Measurements from ENCODE around the gene KCNIP3.

The KCNIP3 gene

DNA sequence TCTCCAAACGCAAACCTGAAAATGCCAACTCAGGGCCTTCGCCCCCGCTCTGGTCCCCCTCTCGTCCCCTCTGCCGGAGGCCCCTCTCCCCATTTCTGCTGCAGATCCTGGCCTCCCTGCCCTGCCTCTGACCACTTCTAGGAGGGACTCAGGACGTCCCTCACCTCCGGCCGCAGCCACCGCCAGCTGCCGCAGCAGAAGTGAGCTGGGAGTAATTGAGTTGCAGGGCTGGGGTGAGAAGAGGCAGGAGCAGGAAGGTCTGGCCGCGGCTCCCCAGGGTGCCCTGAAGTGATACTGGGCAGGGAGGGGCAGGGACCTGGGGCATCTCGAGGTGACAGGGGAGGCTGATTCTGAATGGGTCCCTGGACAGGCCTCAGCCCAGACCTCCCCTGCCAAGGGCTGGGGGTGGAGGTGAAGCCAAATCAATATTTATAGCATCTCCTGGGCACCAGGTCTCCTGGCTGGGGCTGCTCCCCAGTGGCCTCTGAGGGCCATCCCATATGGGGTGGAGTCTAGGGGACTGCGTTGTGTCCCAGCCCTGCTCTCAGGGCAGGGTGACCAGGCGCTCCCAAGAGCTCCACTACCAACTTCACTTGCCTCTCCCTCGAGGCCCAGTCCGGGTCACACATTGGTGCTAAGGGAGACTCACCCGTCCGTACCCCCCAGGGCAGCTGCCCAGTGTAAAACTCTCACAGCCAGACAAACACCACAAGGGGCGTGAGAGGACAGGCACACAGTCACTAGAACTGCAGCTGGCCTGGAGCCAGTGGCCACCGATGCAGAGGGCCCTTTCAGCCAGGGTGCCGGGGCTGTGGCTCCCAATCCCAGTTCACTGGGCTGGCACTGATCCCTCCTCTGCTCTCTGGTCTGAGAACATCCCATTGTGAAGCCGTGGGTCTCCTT is 33.0 kb downstream of the KCNIP3 start:
- no peak for DNase-seq (ENCODE audit: low read depth)

DNA sequence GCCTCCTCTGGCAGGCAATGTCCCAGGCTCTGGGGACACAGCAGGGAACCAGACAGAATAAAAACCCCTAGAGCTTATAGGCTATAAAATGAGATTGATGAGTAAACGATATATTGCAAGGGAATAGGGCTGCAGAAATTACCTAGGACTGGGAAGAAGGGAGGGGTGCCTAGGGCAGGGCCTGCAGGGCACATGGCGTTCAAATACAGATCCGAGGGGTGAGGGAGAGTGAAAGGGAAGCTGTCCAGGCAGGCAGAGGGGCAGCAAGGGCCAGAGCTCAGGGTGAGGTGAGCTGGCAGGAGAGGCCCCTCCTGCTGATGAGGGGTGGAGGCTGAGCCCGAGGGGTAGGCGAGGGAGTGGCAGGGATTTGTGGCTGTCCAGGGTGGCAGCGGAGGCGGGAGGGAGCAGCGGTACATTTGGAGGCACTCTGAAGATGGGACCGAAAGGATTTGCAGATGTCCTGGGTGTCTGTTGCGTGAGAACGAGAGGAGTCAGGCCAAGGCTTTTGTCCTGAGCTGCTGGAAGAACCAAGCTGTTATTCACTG is 33.7 kb downstream of the KCNIP3 start:
- no peak for DNase-seq (ENCODE audit: low read depth)

DNA sequence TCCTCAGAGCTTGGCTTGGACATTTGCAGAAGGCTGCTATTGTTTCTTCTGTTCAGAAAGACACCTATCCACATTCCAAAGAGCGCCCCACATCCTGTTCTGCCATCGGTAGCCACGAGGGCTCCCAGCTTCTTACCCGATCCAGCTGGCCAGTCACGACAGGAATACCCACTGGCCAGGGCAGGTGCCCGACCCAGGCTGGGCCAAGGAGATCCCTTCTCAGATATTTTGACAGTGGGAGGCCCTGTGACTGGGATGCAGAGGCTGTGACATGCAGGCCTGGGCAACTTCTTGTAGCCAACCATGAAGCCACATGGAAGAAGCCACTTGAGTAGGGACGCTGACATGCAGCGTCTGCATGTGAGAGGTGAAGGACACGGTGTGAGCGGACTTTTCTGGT is 34.5 kb downstream of the KCNIP3 start:
- no peak for DNase-seq (ENCODE audit: low read depth)

DNA sequence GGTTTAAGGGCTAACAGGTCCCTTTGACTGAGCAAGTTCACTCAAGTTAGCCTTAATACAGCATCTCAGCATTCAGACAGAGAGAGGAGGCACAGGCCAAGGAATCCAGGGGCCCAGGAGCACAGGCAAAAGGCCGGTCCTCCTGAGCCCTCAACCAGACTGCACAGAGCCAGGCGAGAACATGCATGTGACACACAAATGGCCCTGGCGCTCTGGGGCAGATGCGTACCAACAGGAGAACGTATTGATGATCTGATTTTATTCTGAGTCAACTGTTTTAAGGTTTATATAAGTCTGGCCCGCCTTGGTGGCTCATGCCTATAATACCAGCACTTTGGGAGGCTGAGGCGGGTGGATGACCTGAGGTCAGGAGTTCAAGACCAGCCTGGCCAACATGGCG is 34.9 kb downstream of the KCNIP3 start:
- DNase-seq (ENCODE audit: low read depth) = no peak

DNA sequence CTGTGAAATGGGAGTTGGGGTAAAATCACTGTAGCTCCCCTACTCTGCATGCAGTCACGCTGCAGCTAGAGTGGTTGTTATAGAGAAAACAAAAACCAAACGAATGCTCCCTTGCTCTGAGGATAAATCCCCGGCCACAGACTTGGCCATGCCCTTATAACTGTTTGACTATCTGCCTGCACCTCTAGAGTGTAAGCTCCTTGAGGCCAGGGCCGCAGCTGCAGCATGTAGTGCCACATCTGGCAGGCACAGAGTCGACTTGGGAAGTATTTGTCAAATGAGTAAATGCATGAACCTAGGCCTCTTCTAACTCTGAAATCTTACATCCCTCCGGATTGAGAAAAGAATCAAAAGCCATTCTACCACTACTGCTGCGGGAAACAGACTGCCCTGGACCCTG is 35.9 kb downstream of the KCNIP3 start:
- DNase-seq (ENCODE audit: low read depth) = no peak

DNA sequence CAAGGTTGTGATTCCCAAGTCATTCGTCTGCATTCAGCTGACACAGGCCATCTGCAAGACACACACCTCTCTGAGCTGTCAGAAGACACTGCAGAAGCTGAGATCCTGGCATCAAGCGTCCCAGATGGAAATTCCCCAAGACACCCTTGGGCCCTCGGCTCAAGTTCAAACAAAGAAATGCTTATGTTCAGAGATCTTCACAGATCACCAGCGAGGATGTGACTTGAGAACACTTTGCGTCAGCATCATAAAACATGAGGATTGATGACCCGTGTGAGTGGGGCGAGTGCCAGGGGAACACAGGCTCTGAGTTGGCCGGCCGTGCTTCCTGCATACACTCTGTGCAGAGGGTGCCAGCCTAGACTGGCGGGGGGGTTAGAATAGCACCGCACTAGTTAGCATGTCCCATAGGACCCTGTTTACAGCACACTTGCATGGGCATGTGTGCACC is 36.8 kb downstream of the KCNIP3 start:
- DNase-seq (ENCODE audit: low read depth) = no peak

DNA sequence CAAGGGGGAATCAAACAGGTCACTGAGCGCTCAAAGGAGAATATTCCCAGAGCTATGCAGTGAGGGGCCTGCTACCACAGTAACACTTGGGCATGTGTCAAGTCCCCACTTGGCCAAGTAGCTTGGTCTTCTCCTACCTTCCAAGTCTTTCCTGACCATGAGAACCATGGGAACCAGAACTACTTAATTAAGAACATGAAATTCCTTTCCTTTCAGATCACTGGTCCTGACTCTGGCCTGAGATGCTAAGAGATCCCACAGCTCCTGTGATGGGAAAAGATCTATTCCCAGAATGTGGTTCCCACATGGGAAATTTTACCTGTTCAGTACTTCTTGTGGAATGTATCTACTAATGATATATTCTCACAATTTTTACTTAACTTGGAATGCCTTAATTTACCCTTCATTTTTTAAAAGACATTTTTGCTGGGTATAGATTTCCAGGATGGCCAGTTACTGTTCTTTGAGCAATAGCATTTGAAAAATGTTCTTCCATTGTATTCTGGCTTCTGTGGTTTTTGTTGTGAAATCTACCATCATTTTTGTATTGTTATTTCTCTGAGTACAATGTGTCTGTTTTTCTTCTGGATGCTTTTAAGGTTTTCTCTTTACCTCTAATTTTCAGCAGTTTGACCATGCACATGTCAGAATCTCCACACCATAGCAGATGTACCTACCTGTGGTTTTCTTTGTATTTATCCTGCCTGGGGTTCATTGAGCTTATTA is 37.9 kb downstream of the KCNIP3 start:
- DNase-seq (ENCODE audit: low read depth) = no peak

DNA sequence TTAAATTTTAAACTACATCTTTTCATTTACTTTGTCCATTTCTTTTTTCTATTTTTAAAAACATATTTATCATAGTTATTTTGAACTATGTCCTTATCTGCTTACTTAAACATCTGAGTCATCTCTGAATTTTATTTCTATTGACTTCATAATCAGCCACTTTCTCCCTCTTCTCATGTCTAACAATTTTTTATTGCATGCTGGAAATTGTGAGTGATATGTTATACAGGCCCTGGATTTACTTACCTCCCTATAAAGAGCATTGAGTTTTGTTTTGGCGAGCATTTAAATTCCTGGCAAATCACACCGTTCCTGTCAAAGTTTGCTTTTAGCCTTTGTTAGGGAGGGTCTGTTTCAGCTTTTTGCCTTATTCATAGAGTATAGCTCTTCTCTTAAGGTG is 39.3 kb downstream of the KCNIP3 start:
- DNase-seq (ENCODE audit: low read depth) = no peak

DNA sequence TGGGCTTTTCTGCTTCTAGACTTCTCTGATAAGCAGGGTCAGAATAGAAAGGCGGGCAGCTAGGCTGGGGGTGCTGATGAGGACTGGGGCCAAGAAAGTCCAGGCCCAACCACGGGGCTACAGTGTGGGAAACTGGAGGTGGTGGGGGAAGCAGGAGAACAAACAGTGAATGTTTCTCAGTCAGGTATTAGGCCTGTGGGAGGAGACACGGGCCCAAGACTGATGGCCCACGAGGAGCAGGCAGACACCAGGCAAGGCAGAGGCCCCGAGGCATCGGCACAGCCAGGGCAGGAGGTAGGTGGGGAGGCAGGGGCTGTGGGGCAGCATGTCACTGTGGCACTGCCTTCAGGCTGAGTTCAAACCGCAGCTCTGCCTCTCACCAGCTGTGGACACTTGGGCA is 40.7 kb downstream of the KCNIP3 start:
- DNase-seq (ENCODE audit: low read depth) = no peak

DNA sequence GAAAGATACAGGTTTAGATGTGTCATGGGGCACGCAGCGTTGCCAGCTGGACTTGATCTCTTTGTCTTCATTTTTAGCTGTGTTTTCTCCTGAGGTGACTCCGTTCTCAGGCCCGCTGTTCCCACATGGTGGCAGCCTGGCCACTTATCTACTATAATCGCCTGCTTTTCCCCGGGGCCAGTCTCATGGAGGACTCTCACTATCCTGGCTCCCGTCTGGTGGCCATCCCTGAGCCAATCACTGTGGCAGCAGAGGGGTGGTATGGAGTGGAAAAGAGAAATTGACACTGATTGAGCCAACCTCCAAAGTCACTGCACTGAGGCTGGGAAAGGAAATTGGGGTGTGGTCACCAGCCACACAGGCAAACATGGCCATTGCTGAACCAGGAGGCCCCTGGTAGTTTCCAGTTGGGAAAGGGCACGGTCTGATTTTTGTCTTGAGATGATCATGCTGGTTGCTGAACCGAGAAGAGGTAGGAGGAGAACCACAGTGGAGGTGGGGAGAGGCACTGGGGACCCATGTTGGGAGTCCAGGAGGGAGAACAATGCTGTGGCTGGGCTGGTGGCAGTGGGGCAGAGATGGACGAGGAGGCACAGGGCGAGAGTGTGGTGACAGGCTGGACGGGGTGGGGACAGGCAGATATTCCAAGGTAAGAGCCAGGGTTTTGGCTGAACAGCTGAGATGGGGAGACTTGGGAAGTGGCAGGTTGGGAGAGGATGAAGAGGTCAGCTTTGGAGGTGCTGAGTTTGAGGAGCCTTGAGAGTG is 45.6 kb downstream of the KCNIP3 start:
- no peak for DNase-seq (ENCODE audit: low read depth)

DNA sequence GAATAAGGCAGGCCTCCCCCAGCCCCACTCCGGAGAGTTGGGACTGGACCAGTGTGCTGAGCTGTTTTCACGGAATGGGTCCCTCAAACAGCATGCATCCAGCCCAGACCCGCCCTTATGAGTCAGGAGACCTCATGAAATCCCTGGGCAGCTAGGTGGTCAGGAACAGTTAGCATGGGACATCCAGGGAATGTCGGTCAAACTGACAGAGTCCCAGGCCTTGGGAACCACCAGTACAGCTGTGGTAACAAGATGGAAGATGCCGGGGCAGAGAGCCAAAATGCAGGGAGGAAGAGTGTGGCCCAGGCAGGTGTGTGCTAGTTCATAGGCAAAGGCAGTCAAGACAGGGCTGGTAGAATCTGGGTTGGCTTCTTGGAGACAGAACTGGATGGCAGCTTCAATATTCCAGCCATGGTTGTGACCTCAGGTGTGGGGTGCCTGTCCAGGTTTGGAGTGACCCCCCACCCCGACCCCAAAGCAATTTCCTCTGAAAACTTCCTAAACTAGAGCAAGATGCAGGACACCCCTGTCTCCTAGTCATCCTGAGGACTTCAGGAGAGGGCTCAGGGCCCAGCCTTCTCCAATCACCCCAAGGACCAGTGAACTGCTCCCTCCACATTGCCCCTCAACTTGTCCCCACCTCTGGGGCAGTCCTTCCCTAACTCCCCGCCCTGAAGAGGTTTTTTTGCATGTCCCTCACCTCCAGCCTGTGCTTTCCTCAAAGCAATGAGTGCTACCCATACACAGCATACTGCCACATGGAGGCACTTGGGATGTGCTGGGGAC is 46.5 kb downstream of the KCNIP3 start:
- no peak for DNase-seq (ENCODE audit: low read depth)

DNA sequence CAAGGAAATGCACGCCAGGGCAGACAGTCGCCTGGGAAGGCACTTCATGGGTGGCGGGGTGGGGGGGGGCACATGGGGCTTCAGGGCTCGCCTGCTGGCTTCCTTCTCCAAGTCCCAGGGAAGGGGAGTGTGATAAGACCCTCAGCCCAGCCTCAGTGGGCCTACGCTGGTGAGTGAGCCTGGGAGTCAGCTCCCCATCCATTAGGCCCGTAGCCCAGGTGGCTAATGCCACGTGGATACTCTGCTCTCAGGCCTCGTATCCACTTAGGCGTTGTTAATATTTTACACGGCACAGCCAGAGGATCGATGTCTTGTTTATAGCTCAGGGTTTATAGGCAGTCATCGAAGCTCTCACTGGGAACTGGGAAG is 47.1 kb downstream of the KCNIP3 start:
- DNase-seq (ENCODE audit: low read depth) = no peak

DNA sequence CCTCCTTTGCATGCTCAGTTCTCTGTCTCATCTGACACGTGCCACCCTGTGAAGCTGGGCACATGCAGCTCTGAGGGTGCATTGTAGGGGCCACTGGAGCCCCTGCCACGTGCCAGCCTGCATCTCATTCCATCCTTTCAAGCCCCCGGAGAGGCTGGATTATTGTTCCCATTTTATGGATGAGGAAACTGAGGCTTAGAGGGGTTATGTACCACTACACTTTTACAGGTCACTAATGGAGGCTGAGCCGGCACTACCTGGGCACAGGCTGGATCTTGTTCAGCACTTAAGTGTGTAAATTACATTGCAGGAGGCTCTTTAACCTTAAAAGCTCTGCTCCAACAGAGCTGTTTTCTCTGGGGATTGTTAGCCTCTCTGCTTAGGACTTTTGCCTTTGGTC is 47.5 kb downstream of the KCNIP3 start:
- no peak for DNase-seq (ENCODE audit: low read depth)

DNA sequence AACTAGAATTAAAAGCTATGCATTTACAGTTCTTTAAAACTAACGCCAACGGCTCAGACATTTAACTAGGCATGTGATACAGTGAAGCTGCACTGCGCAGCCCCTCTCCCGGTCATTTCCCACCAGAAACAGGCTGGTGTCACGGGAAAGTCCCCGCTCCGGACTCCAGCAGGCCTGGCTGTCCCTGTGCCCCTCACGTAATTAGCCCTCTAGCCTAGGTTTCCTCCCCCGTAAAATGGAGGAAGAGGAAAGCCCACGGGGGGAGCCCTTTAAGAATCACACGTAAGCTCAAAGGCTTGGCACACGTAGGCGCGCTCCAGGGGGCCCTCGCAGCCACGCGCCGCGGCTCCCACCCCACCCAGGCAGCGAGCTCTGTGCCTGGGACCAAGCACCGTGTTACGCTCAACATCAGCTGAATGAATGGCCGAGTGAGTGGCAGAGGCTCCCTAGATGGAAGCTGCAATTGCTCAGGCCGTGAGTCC is 48.0 kb downstream of the KCNIP3 start:
- DNase-seq (ENCODE audit: low read depth) = no peak

DNA sequence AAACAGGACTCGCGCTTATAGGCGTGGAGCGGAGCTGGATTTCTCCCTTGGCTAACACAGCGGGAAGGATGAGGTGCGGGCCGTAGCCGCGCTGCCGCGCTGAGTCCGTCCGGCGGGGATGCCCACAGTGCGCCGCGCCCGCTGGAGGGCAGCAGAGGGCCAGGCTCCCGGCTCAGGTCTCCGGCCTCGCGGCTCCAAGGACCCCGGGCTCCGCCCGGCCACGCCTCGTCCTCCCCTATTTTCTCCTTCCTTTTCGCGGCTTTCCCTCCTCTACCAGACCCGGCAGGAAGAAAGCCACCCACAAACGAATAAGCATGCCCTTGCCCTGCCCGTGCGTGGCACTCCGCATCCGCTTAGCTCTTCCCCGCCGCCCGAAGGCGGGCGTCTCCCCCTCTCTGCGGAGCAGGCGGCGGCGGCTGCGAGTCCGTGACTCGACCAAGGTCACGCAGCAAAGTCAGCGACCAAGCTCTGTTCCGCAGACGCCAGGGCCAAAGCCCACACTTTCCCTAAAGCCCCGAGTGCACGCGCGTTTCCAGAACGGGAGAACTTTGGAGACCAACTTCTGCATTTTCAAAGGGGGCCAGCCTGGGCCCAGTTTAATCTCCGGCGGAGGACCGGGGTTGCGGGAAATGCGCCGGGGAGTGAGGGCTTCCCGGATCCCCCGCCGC is 48.5 kb downstream of the KCNIP3 start:
- DNase-seq (ENCODE audit: low read depth) = peak; percentile 50

DNA sequence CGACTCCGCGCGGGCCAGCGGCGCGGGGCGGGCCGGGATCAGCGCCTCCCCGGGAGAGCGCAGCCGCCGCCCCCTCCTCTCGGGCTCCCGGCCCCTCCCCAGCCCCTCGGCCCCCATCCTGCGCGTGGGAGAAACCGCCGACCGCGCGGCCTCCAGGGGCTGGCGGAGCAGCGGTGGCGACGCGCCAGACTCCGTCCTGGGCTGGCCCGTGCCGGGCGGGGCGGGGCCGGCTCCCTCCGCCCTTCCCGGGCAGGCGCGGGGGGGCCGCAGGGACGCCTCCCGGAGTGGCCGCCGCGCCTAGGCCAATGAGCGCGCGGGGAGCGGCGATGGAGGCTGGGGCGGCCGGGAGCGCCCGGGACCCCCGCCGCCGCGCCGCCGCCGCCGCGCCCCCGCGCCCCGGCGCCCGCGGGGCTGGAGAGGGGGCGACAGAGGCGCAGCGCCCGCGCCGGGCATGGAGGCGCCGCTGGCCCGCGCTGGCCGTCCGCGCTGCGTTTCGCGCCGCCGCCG is 49.1 kb downstream of the KCNIP3 start:
- DNase-seq (ENCODE audit: low read depth) = no peak

DNA sequence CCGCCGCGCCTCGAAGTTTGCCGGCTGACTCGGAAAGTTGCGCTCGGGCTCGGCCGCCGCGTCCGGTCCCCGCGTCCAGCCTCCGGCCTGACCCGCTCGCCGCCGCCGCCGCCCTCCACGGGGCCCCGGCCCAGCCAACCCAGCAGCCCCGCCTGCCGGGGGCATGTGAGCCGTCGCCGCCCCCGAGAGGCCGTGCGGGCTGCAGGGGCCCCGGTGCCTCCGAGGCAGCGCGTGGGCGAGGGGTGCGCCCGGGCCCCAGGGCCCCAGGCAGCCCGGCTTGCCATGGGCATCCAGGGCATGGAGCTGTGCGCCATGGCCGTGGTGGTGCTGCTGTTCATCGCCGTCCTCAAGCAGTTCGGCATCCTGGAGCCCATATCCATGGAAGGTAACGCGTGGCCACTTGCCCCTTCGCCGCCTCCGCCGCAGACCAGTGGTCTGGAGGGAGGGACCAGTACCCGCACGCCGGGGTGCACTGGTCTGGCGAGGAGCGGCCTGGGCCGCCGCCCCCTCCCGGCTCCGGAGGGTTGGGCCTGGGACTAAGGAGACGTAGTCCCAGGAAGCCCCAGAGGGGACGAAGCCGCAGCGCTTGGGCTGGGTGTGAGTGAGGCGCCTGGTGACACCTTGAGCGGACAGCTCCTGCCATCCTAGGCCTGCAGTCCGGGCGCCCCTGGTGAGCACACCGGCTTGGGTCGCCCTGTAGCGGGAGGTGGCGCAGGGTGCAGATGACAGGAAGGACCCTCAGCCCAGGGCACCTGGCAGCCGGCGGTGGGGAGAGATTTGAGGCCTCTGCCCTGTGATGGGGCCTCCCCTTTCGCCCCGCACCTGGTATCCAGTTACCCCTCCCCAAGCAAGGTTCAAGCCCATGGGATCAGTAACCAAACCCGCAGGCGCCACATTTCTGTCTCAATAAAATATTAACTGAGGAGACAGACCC is 49.9 kb downstream of the KCNIP3 start:
- DNase-seq (ENCODE audit: low read depth) = no peak

DNA sequence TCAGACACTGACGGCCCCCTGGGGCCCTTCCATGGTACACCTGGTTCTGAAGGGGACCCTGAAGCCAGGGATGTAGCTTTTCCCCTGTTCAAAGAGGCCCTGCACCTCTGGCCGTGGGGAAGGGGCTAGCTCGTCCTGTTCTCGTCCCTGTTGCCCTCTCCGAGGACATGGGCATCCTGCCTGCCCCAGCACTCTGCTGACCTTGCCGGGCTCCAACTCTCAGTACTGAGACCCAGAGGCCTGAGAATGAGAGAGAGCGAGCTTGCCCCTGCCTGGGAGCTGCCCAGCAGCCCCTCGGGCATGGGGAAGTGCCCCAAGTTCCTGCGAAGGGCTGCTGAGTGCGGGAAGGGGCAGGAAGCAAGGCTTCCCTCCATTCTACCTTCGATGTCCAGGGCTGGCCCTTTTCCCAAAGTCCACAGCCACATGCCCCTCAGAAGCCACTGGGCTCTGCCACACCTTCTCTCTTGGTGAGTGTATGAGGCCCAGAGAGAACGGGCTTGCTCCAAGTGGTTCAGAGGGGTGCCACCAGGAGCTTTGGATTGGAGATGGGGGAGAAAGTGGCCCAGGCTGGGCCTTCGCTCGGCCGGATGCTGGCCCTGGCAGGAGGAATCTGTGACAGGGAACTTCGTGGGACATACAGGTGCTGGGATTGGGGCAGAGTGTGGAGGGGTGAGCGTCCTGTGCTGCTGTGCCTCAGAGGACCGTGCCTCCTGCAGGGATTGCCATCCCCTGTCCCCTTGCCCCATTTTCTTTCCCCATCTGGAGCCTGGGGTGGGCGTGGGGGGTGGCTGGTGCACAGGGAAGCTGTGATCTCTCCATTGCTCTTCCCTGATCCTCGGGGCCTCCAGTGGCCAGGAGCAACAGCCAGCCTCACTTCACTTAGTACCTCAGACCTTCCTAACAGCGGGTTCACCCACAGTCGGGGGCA is 50.8 kb downstream of the KCNIP3 start:
- DNase-seq (ENCODE audit: low read depth) = no peak

Measured in stimulated activated CD8-positive, alpha-beta memory T cell treated with anti-CD3 and anti-CD28 coated beads, Interleukin-15, amount 100 ng/mL, for 24 hours (primary cell).